ENCODE measurements around the gene EPPIN.

The EPPIN gene

DNA sequence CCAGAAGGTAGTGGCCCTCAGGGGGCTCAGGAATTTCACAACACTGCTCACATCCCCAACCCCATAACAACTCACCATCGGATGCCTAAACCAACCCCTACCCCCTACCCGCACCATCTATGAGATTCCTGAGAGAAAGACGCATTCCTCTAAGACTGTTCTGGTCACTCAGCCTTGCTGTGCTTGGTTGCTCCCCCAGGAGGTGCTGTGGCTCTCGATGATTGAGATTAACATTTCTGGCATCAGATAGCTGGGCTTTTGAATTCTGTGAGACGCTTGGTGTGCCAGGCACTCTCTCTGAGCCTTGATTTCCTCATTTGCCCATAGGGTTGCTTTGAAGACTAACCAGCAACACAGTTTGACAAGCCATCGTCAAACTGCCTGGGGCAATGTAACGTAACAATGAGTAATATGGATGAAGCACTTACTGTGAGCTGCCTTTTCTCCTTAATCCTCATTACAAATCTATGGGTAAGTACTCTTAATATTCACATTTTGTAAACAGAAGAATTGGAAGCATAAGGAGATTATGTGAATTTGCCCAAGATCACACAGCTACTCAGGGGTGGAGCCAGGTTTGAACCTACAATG, 8.9 kb downstream of the EPPIN start:
- DNase-seq = no peak

DNA sequence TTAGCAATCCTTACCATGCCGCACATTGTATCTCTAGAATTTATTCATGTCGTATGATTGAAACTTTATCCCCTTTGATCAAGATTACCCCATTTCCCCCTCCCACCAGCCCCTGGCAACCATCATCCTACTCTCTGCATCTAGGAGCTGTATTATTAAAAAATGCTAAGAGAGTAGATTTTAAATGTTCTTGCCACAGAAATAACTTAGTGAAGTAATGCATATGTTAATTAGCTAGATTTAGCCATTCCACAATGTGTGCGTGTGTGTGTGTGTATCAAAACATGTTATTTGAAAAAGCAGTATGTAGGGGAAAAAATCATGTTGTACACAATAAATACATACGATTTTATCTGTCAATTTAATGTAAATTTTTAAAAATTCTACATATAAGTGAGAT, 19.9 kb downstream of the EPPIN start:
- DNase-seq = no peak

DNA sequence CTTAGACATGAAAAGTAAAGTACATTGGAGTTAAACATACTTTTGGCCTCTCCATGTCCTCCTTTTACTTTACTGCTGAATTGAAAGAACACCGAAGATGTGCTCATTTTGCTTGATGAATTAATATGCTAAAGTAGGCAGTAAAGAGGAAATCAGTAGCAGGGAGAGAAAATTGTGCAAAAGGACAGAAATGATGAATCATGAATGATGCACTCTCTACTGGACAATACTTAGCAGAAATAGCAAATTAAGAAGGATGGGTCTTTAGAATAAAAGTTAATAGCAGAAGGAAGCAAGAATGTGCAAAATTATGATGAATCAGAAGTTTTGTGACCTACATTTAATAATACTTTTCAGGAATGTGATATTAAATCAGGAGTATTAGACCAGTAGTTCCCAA, 23.4 kb downstream of the EPPIN start:
- no peak for DNase-seq

GRCh38 chr20:45518282-45518681, 28.9 kb downstream of the EPPIN start:
- no peak for DNase-seq

GRCh38 chr20:45515147-45515913, 31.9 kb downstream of the EPPIN start, which contains the start of gene SPINT3:
SPINT3 (minus strand) TSS chr20:45515622; CDS start chr20:45515608, 14 bp downstream.
- DNase-seq = no peak

DNA sequence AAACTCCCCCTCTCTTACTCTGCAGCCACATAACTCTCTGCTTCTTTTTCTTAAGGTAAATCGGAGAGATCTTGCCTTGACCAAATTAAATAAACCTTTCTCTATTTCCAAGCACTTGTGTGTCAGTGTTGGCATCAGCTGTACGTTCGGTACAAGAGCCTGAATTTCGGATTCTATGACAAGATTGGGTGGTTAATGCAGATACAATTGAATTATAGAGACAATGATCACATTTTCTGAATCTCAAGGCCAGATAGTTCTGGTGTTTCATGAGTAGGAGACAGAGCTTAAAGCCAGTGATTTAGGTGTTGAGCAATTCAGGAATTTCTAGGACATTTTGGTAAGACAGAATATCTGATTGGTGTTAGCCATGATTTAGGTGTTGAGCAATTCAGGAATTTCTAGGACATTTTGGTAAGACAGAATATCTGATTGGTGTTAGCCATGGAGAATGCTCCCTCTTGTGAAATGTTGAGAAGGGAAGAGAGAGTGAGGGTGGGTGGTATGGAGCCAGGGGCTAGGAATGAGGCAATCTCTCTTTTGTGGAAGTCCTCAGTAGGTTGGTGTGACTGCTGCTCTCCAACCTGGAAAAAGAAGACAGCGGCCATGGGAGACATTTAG, 36.8 kb downstream of the EPPIN start:
- DNase-seq = no peak

- DNase-seq = no peak
Observed at GRCh38 chr20:45509091-45509490, 38.1 kb downstream of the EPPIN start.

DNA sequence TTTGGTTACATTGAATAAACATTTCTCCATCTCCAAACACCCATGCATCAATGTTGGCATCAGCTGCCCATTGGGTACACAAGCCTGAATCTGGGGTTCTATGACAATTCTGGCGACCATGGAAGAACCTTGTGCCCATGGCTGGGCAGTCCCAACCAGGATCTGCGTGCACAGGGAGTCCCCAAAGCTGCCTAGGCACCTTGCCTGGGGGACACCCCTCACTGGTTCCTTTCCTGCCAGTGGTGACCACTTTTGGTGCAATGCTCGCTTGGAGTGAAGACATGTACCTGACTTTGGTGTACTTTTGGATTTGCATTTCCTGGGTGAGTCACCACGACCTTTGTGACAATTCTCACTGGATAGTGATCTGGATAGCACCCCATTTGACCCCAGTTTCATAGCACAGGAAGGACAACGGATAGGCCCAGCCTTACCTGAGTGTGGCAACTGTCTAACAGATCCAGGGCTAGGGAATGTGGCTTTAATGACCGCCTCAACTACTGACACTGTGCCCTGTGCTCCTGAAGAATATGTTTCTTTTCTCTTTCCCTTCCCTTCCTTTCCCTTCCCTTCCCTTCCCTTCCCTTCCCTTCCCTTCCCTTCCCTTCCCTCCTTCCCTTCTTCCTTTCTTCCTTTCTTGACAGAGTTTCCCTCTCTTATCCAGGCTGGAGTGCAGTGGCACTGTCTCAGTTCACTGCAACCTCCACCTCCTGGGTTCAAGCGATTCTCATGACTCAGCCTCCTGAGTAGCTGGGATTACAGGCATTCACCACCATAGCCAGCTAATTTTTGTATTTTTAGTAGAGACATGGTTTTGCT, 38.9 kb downstream of the EPPIN start:
- DNase-seq = no peak

- no peak for DNase-seq
Observed at GRCh38 chr20:45507011-45507820, 40.0 kb downstream of the EPPIN start.

- no peak for DNase-seq
Observed at GRCh38 chr20:45506398-45506797, 40.8 kb downstream of the EPPIN start.

DNA sequence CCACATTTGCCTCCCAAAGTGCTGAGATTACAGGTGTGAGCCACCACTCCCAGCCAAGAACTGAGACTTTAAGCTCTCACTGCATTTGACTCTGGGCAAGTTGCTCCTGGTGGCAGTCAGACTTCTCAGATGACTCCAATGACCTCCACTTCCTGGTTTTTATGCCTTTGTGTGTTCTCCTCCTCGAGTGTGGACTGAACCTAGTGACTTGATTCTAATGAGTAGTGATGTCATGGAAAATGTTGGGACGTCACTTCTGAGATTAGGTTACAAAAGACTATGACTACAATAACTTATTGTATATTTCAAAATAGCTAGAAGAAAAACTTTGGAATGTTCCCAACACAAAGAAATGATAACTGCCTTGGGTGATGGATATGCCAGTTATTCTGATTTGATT, 43.8 kb downstream of the EPPIN start:
- no peak for DNase-seq

GRCh38 chr20:45502561-45502960, 44.6 kb downstream of the EPPIN start:
- DNase-seq = no peak

DNA sequence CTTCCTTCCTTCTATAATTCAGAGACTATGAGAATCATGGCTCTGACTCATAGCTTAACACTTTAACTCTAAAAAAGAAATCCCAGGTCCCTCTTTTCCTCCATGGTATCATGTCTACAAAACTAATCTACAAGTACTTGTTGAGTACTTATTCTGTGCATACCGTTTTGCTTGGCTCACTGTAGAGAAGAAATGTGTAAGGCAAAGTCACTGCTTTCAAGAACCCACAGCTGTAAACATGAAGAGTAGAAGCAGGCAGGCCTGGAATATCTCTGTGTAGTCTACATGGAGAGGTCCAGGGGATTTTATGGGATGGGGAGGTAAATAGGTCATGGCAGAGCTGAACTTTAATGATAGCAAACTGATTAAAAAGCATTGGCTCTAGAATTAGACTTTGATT, 45.6 kb downstream of the EPPIN start:
- DNase-seq = no peak

DNA sequence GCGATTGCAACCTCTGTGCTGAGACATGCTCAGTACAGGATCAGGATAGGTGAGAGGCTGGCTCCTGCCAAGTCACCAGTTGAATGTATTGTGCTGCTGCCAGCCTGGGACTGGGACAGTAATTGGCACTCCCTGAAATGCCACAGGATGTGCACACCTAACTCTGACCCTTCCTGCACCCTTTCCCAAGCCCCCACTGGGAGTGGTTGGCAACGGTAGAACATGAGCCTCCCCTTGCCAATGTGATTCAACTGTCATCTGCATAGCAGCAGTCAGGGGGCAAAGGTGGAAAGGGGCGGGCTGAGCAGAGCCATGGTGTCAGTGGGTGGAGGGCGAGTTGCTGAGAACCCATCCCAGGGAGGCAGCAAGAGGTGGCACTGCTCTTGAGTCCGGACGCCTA, 47.2 kb downstream of the EPPIN start:
- no peak for DNase-seq

DNA sequence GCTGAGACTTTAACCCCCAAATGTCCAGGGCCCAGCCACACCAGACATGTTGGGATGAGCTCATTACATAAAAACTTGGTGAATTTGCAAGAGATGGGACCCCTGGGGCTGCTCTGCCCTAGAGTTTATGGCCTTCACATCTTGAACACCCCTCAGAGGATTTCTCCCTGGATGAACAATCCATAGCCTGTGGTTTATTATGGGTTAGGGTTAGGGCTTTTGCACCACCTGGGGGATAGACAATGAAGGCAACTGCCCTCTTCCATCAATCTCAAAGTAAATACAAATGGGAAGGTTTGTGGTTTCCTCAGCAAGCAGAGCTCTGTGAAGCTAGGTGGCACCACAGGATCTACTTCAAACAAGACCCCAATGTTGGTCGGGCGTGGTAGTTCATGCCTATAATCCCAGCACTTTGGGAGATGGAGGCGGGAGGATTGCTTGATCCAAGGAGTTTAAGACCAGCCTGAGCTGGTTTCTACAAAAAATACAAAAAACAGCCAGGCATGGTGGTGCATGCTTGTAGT, 49.2 kb downstream of the EPPIN start:
- no peak for DNase-seq

DNA sequence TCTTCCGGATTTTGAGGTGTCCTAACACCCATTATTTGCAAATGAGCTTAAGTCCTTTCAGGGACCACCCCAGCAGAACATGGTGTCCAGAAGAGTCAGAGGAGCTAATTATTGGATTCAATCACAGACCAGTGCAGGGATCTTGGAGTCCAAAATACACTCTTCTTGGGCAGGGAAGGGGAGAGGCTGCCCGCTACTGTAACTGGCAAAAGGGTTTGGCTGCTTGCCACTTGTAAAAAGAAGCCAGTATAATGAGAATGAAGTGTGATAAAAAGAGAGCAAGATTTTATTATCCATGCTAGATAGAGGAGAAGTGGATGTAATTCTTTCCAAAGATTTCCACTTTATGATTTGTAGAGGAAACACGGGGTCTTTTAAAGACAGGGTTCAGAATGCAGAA, 51.0 kb downstream of the EPPIN start:
- no peak for DNase-seq

- no peak for DNase-seq
Observed at GRCh38 chr20:45495501-45495941, 51.7 kb downstream of the EPPIN start.

Data from femur (tissue), 1 donor.